Neural cell (in vitro differentiated cells): ENCODE data around the gene BIVM.

Source experiments
- EP300 ChIP-seq: fragments of 450-650 bp; conservative IDR thresholded peaks from 2 replicates; pipeline ENCODE4 v1.6.1; 2014; ENCODE audit warnings: antibody characterized with exemption, mild to moderate bottlenecking, moderate library complexity; ENCODE audit not compliant: poor library complexity, severe bottlenecking
- EZH2 ChIP-seq: fragments of 200-600, 300-800 bp; shearing (Covaris generic), sonication (generic); IDR thresholded peaks from 2 replicates; pipeline ENCODE4 v1.6.1; 2014; ENCODE audit warnings: antibody characterized with exemption, low read length, borderline replicate concordance, mild to moderate bottlenecking; ENCODE audit not compliant: insufficient read depth, poor library complexity, severe bottlenecking
- POLR2AphosphoS5 ChIP-seq: IDR thresholded peaks from 2 replicates; pipeline ENCODE4 v1.6.1; 2012
- RAD21 ChIP-seq: fragments of 450-650 bp; conservative IDR thresholded peaks from 2 replicates; pipeline ENCODE4 v1.6.1; 2014; ENCODE audit warnings: antibody characterized with exemption, mild to moderate bottlenecking, moderate library complexity
- SMC3 ChIP-seq: fragments of 450-650 bp; conservative IDR thresholded peaks from 2 replicates; pipeline ENCODE4 v1.6.1; 2014; ENCODE audit warnings: antibody characterized with exemption, mild to moderate bottlenecking, moderate library complexity; ENCODE audit not compliant: poor library complexity
- TF ChIP-seq, protein P1 (sequence below): fragments of 450-650 bp; IDR thresholded peaks from 2 replicates; pipeline ENCODE4 v1.5.1; 2014; ENCODE audit warnings: antibody characterized with exemption, mild to moderate bottlenecking, moderate library complexity; ENCODE audit not compliant: poor library complexity, severe bottlenecking
- TF ChIP-seq, protein P2 (sequence below): IDR thresholded peaks from 2 replicates; pipeline ENCODE4 v1.6.1; 2012; ENCODE audit warnings: borderline replicate concordance

DNA sequence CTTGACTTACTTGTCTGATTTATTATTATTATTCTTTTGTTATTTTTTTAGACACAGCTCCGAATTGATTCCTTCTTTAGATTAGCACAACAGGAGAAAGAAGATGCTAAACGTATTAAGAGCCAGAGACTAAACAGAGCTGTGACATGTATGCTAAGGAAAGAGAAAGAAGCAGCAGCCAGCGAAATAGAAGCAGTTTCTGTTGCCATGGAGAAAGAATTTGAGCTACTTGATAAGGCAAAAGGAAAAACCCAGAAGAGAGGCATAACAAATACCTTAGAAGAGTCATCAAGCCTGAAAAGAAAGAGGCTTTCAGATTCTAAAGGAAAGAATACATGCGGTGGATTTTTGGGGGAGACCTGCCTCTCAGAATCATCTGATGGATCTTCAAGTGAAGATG lies 76.3 kb downstream of the BIVM start:
- TF ChIP-seq, protein P1, sequence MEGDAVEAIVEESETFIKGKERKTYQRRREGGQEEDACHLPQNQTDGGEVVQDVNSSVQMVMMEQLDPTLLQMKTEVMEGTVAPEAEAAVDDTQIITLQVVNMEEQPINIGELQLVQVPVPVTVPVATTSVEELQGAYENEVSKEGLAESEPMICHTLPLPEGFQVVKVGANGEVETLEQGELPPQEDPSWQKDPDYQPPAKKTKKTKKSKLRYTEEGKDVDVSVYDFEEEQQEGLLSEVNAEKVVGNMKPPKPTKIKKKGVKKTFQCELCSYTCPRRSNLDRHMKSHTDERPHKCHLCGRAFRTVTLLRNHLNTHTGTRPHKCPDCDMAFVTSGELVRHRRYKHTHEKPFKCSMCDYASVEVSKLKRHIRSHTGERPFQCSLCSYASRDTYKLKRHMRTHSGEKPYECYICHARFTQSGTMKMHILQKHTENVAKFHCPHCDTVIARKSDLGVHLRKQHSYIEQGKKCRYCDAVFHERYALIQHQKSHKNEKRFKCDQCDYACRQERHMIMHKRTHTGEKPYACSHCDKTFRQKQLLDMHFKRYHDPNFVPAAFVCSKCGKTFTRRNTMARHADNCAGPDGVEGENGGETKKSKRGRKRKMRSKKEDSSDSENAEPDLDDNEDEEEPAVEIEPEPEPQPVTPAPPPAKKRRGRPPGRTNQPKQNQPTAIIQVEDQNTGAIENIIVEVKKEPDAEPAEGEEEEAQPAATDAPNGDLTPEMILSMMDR: no peak
- TF ChIP-seq POLR2AphosphoS5 (no peak), EZH2 (no peak), EP300 (no peak), RAD21 (no peak), SMC3 (no peak)
- TF ChIP-seq, protein P2, sequence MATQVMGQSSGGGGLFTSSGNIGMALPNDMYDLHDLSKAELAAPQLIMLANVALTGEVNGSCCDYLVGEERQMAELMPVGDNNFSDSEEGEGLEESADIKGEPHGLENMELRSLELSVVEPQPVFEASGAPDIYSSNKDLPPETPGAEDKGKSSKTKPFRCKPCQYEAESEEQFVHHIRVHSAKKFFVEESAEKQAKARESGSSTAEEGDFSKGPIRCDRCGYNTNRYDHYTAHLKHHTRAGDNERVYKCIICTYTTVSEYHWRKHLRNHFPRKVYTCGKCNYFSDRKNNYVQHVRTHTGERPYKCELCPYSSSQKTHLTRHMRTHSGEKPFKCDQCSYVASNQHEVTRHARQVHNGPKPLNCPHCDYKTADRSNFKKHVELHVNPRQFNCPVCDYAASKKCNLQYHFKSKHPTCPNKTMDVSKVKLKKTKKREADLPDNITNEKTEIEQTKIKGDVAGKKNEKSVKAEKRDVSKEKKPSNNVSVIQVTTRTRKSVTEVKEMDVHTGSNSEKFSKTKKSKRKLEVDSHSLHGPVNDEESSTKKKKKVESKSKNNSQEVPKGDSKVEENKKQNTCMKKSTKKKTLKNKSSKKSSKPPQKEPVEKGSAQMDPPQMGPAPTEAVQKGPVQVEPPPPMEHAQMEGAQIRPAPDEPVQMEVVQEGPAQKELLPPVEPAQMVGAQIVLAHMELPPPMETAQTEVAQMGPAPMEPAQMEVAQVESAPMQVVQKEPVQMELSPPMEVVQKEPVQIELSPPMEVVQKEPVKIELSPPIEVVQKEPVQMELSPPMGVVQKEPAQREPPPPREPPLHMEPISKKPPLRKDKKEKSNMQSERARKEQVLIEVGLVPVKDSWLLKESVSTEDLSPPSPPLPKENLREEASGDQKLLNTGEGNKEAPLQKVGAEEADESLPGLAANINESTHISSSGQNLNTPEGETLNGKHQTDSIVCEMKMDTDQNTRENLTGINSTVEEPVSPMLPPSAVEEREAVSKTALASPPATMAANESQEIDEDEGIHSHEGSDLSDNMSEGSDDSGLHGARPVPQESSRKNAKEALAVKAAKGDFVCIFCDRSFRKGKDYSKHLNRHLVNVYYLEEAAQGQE: no peak
